GM12878 (cell line): ENCODE results near the gene RARB. TPM values are rescaled to one million over a fixed set of nuclear protein-coding genes. Genes with fewer than 3 reads are reported as not detected.

ENCODE experiments used
- ATAC-seq: fragments of 200-7000 bp; cut with Tn5 transposase; 3 replicates; pipeline ENCODE4 v1.9.1; 2020; ENCODE audit warnings: mild to moderate bottlenecking, moderate library complexity
- BruUV-seq: library from RNA; stranded (reverse); fragments of 400-500 nt; replicated peaks from 2 replicates; lab custom pipeline; 2021; lab: Mats Ljungman, UMichigan
- CTCF ChIA-PET: fragments of 300-600 bp; sonication (Branson Sonifier 250); formaldehyde crosslinking; extraction: SDS; loops from one replicate; lab custom pipeline; 2021; ENCODE audit warnings: inconsistent platforms; lab: Yijun Ruan, JAX
- POLR2A ChIA-PET: fragments of 350-600 bp; formaldehyde crosslinking; extraction: SDS; loops from one replicate; lab custom pipeline; 2021; ENCODE audit warnings: inconsistent platforms; lab: Charles Lee
- RAD21 ChIA-PET: fragments of 300-600 bp; sonication (Branson Sonifier 250); formaldehyde crosslinking; loops from one replicate; lab custom pipeline; 2023; ENCODE audit warnings: antibody characterized with exemption; ENCODE audit not compliant: unreplicated experiment; lab: Charles Lee
- SMC1A ChIA-PET: fragments of 300-600 bp; sonication (Branson Sonifier 250); formaldehyde crosslinking; loops from one replicate; lab custom pipeline; 2023; ENCODE audit not compliant: unreplicated experiment, uncharacterized antibody; lab: Charles Lee
- DNase-seq: peaks from one replicate; pipeline ENCODE4 v3.0.0-alpha.2; 2011; ENCODE audit warnings: low read depth, low spot score
- FAIRE-seq: peaks from 3 replicates; lab custom pipeline; 2011; peaks lifted over from hg19 to GRCh38; lab: Jason Lieb, UNC
- H2AFZ ChIP-seq: 2 replicates; pipeline ENCODE4 v1.6.0; 2011; ENCODE audit warnings: low read depth, low read length, control low read depth; ENCODE audit not compliant: control insufficient read depth
- H3K27ac ChIP-seq: 2 replicates; pipeline ENCODE4 v1.5.1; 2011; ENCODE audit warnings: control low read depth; ENCODE audit not compliant: control insufficient read depth, insufficient read depth
- H3K27me3 ChIP-seq, 2 experiments: replicated peaks in 1 of 2; 2 replicates each; pipeline versions ENCODE4 v1.6.0 to v1.6.1; 2011; ENCODE audit warnings: low read length in 1 of 2; ENCODE audit not compliant: control insufficient read depth in 2 of 2, insufficient read depth in 2 of 2
- H3K36me3 ChIP-seq, 2 experiments: 2 replicates each; pipeline ENCODE4 v1.5.1; 2011; ENCODE audit warnings: low read length in 1 of 2; ENCODE audit not compliant: control insufficient read depth in 2 of 2, insufficient read depth in 2 of 2
- H3K4me1 ChIP-seq: 2 replicates; pipeline ENCODE4 v1.6.1; 2011; ENCODE audit warnings: mild to moderate bottlenecking, low read length, moderate library complexity, mixed read lengths; ENCODE audit not compliant: control insufficient read depth, insufficient read depth
- H3K4me2 ChIP-seq: 2 replicates; pipeline ENCODE4 v1.6.0; 2011; ENCODE audit warnings: control low read depth; ENCODE audit not compliant: control insufficient read depth, insufficient read depth
- H3K4me3 ChIP-seq: fragments of 200-600 bp; sonication (generic); 2 replicates; pipeline ENCODE4 v1.5.1; 2016
- H3K79me2 ChIP-seq: 2 replicates; pipeline ENCODE4 v1.6.0; 2011; ENCODE audit warnings: low read length; ENCODE audit not compliant: control insufficient read depth, insufficient read depth
- H3K9ac ChIP-seq: 2 replicates; pipeline ENCODE4 v1.8.0; 2011; ENCODE audit warnings: low read length, control low read depth, mixed read lengths; ENCODE audit not compliant: control insufficient read depth, insufficient read depth
- H3K9me3 ChIP-seq: replicated peaks from 3 replicates; pipeline ENCODE4 v1.5.1; 2011; ENCODE audit warnings: mild to moderate bottlenecking, low read length; ENCODE audit not compliant: control insufficient read depth, insufficient read depth
- H4K20me1 ChIP-seq: 2 replicates; pipeline ENCODE4 v1.6.0; 2011; ENCODE audit not compliant: control insufficient read depth, insufficient read depth
- BACH1 ChIP-seq: fragments of 450-650 bp; IDR thresholded peaks from 2 replicates; pipeline ENCODE4 v1.6.1; 2017; ENCODE audit warnings: mild to moderate bottlenecking, borderline replicate concordance
- ETV6 ChIP-seq, 2 experiments: fragments of 450-650 bp in 1 of 2; IDR thresholded peaks in 1 of 2; conservative IDR thresholded peaks in 1 of 2; 2 replicates each; pipeline ENCODE4 v1.6.1; 2014; ENCODE audit warnings: antibody characterized with exemption in 1 of 2, borderline replicate concordance in 1 of 2, low read depth in 1 of 2, mild to moderate bottlenecking in 1 of 2, moderate library complexity in 1 of 2
- EZH2 ChIP-seq: IDR thresholded peaks from 2 replicates; pipeline ENCODE4 v1.6.1; 2012; ENCODE audit warnings: low read depth, mild to moderate bottlenecking, control low read depth, inconsistent platforms, low read length, borderline replicate concordance; ENCODE audit not compliant: control insufficient read depth
- GATAD2B ChIP-seq: fragments of 450-650 bp; conservative IDR thresholded peaks from 2 replicates; pipeline ENCODE4 v1.6.1; 2017; ENCODE audit warnings: low read depth, mild to moderate bottlenecking, moderate library complexity
- HSF1 ChIP-seq: fragments of 150-350 bp; IDR thresholded peaks from 2 replicates; pipeline ENCODE4 v1.6.1; 2014; ENCODE audit warnings: mild to moderate bottlenecking, low read depth, low read length
- NFYB ChIP-seq: IDR thresholded peaks from 2 replicates; pipeline ENCODE4 v1.6.1; 2011; ENCODE audit warnings: low read depth, mild to moderate bottlenecking, low read length, improper control_type of control experiment, moderate library complexity; ENCODE audit not compliant: insufficient read depth
- RAD21 ChIP-seq: IDR thresholded peaks from 2 replicates; pipeline ENCODE4 v1.6.1; 2011; ENCODE audit warnings: mild to moderate bottlenecking, low read depth, low read length, moderate library complexity; ENCODE audit not compliant: insufficient read depth
- RELA ChIP-seq: fragments of 450-650 bp; IDR thresholded peaks from 2 replicates; pipeline ENCODE4 v1.8.0; 2014; ENCODE audit warnings: borderline replicate concordance; ENCODE audit not compliant: partially characterized antibody
- YY1 ChIP-seq: IDR thresholded peaks from 2 replicates; pipeline ENCODE4 v1.6.1; 2011; ENCODE audit warnings: low read depth, mild to moderate bottlenecking, low read length
- WGBS: methylation state at CpG from one replicate; pipeline ENCODE4 v1.1.6; 2016; ENCODE audit warnings: low lambda C conversion rate; ENCODE audit not compliant: insufficient replicate concordance, insufficient coverage; ENCODE audit errors: missing lambda C conversion rate; 5-methylcytosine and 5-hydroxymethylcytosine counted together
- in situ Hi-C: fragments of 300-500 bp; cut with MboI; formaldehyde crosslinking; loops from 9 replicates; pipeline ENCODE4 v1.14.3; 2018; ENCODE audit warnings: mixed read lengths
- intact Hi-C: fragments of 100-400 bp; cut with micrococcal nuclease; formaldehyde crosslinking; loops from one replicate; pipeline ENCODE4 v1.14.2; 2022; ENCODE audit not compliant: unreplicated experiment
- polyA plus RNA-seq, 11 experiments: library from polyadenylated mRNA; depleted of rRNA in 4 of 11; unstranded in 6 of 11; stranded (reverse) in 5 of 11; fragments of >200 nt; fragmentation: Nextera tagmentation in 4 of 11; fragmentation: Illumina TruSeq in 1 of 11; extraction: Ambion mirVana in 4 of 11; extraction: Trizol in 1 of 11; gene quantifications; 1 replicate in 1 of 11; 2 replicates in 10 of 11; pipeline versions ENCODE4 v1.2.1 to v1.2.3, GENCODE V29; 2011 to 2016; ENCODE audit warnings: inconsistent platforms in 2 of 11, missing spikeins in 2 of 11, low read depth in 1 of 11
- total RNA-seq, 4 experiments: library from RNA; depleted of rRNA in 3 of 4; stranded (reverse); fragments of >200 nt in 3 of 4; fragmentation: Illumina TruSeq in 1 of 4; extraction: Trizol in 1 of 4; gene quantifications; 2 replicates each; pipeline versions ENCODE4 v1.2.1 to v1.2.3, GENCODE V29; 2013 to 2021
- TF ChIP-seq, protein P1 (sequence below): fragments of 150-350 bp; IDR thresholded peaks from 2 replicates; pipeline ENCODE4 v1.6.1; 2016; ENCODE audit warnings: low read depth, low read length
- TF ChIP-seq, protein P2 (sequence below): fragments of 450-650 bp; formaldehyde crosslinking; IDR thresholded peaks from 2 replicates; pipeline ENCODE4 v1.4.0; 2020; ENCODE audit warnings: mild to moderate bottlenecking, moderate library complexity

The RARB gene
- total and polyA plus RNA-seq, 10 of the 15 experiments (the other 5 are each of a cell fraction or from before 2014, with no cell fraction given): 0.05 to 0.06 TPM; not detected in 8

GRCh38 chr3:25478964-25479726 lies 51.1 kb downstream of the RARB start:
- ChIA-PET SMC1A (no interaction called here), CTCF (interaction anchor here (0.7 to 1.0 kb wide), 3 partner anchors 37 to 263 kb away, joined by 3 read pairs; no protein-coding TSS in a partner anchor), POLR2A (no interaction called here), RAD21 (no interaction called here)
- H3K27ac ChIP-seq: no peak overlapping the region
- no peak overlapping the region for H3K4me2 ChIP-seq
- DNase-seq (no peak), ATAC-seq (no peak), FAIRE-seq (no peak)
- H3K36me3 ChIP-seq: no peaks in the 10 kb centered on the region
- H3K4me3 ChIP-seq: no peak overlapping the region
- H3K9ac ChIP-seq: no peak overlapping the region
- H3K9me3 ChIP-seq: no peaks in the 10 kb centered on the region
- H2AFZ ChIP-seq: no peak overlapping the region
- no peaks in the 10 kb centered on the region for H3K79me2 ChIP-seq
- H3K27me3 ChIP-seq: no peaks in the 10 kb centered on the region
- H3K4me1 ChIP-seq: no peaks in the 10 kb centered on the region
- in situ Hi-C loops (no loop called here), intact Hi-C loops (no loop called here)
- no peaks in the 10 kb centered on the region for H4K20me1 ChIP-seq
- 0% methylated on average over 3 of the region's 3 CpGs for WGBS
- BruUV-seq: no TSS peak
- TF ChIP-seq HSF1: no peak
- no peak for TF ChIP-seq NFYB
- no peak for TF ChIP-seq BACH1
- no peak for TF ChIP-seq EZH2
- no peak for TF ChIP-seq YY1
- TF ChIP-seq ETV6 (conservative IDR thresholded peaks at IDR 0.05 in 1 of 2, IDR thresholded peaks at IDR 0.05 in 1 of 2; ENCODE audit: borderline replicate concordance in 1 of 2, low read depth in 1 of 2): no peak
- no peak for TF ChIP-seq RELA
- TF ChIP-seq, protein P1, sequence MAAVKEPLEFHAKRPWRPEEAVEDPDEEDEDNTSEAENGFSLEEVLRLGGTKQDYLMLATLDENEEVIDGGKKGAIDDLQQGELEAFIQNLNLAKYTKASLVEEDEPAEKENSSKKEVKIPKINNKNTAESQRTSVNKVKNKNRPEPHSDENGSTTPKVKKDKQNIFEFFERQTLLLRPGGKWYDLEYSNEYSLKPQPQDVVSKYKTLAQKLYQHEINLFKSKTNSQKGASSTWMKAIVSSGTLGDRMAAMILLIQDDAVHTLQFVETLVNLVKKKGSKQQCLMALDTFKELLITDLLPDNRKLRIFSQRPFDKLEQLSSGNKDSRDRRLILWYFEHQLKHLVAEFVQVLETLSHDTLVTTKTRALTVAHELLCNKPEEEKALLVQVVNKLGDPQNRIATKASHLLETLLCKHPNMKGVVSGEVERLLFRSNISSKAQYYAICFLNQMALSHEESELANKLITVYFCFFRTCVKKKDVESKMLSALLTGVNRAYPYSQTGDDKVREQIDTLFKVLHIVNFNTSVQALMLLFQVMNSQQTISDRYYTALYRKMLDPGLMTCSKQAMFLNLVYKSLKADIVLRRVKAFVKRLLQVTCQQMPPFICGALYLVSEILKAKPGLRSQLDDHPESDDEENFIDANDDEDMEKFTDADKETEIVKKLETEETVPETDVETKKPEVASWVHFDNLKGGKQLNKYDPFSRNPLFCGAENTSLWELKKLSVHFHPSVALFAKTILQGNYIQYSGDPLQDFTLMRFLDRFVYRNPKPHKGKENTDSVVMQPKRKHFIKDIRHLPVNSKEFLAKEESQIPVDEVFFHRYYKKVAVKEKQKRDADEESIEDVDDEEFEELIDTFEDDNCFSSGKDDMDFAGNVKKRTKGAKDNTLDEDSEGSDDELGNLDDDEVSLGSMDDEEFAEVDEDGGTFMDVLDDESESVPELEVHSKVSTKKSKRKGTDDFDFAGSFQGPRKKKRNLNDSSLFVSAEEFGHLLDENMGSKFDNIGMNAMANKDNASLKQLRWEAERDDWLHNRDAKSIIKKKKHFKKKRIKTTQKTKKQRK: no peak
- TF ChIP-seq, protein P2, sequence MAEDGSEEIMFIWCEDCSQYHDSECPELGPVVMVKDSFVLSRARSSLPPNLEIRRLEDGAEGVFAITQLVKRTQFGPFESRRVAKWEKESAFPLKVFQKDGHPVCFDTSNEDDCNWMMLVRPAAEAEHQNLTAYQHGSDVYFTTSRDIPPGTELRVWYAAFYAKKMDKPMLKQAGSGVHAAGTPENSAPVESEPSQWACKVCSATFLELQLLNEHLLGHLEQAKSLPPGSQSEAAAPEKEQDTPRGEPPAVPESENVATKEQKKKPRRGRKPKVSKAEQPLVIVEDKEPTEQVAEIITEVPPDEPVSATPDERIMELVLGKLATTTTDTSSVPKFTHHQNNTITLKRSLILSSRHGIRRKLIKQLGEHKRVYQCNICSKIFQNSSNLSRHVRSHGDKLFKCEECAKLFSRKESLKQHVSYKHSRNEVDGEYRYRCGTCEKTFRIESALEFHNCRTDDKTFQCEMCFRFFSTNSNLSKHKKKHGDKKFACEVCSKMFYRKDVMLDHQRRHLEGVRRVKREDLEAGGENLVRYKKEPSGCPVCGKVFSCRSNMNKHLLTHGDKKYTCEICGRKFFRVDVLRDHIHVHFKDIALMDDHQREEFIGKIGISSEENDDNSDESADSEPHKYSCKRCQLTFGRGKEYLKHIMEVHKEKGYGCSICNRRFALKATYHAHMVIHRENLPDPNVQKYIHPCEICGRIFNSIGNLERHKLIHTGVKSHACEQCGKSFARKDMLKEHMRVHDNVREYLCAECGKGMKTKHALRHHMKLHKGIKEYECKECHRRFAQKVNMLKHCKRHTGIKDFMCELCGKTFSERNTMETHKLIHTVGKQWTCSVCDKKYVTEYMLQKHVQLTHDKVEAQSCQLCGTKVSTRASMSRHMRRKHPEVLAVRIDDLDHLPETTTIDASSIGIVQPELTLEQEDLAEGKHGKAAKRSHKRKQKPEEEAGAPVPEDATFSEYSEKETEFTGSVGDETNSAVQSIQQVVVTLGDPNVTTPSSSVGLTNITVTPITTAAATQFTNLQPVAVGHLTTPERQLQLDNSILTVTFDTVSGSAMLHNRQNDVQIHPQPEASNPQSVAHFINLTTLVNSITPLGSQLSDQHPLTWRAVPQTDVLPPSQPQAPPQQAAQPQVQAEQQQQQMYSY: no peak
- no peak for TF ChIP-seq RAD21
- no peak for TF ChIP-seq GATAD2B
